BJ (cell line): ENCODE results near the gene TMEM126A. TPM values are rescaled to one million over a fixed set of nuclear protein-coding genes. Genes with fewer than 3 reads are reported as not detected.
"Not testable (repeated sequence)": the region's sequence is repeated elsewhere in the genome, so short reads cannot be mapped to it uniquely, and the experiment has no call there.

Experiments used
- CTCF ChIA-PET: fragments of 350-600 bp; formaldehyde crosslinking; extraction: SDS; loops from one replicate; lab custom pipeline; 2021; ENCODE audit warnings: antibody characterized with exemption, inconsistent platforms; lab: Yijun Ruan, JAX
- POLR2A ChIA-PET: fragments of 300-600 bp; sonication (Branson Sonifier 250); formaldehyde crosslinking; extraction: SDS; loops from one replicate; lab custom pipeline; 2021; ENCODE audit warnings: antibody characterized with exemption; lab: Charles Lee
- DNase-seq: peaks from one replicate; pipeline ENCODE4 v3.0.0-alpha.2; 2011; ENCODE audit warnings: low read depth
- H3K27me3 ChIP-seq: 2 replicates; pipeline ENCODE4 v1.6.0; 2011; ENCODE audit warnings: low read length; ENCODE audit not compliant: control insufficient read depth, insufficient read depth
- H3K36me3 ChIP-seq: 2 replicates; pipeline ENCODE4 v1.5.1; 2011; ENCODE audit warnings: low read length; ENCODE audit not compliant: control insufficient read depth, insufficient read depth
- H3K4me3 ChIP-seq: 2 replicates; pipeline ENCODE4 v1.5.1; 2011; ENCODE audit warnings: low read depth, mild to moderate bottlenecking, control low read depth, low read length
- polyA minus RNA-seq: library from RNA; depleted of rRNA, polyadenylated mRNA; stranded (reverse); fragments of >200 nt; gene quantifications from 2 replicates; pipeline ENCODE4 v1.2.3, GENCODE V29; 2011; rRNA and poly(A)+ RNA removed
- polyA plus RNA-seq: library from polyadenylated mRNA; depleted of rRNA; stranded (reverse); fragments of >200 nt; gene quantifications from 2 replicates; pipeline ENCODE4 v1.2.3, GENCODE V29; 2011; rRNA removed
- TF ChIP-seq, protein P1 (sequence below): IDR thresholded peaks from 2 replicates; pipeline ENCODE4 v1.5.1; 2011; ENCODE audit warnings: low read depth, mild to moderate bottlenecking, control low read depth, inconsistent platforms, low read length, moderate library complexity; ENCODE audit not compliant: insufficient read depth

The TMEM126A gene
- 27.7 and 57.5 TPM in 2 replicates for polyA plus RNA-seq
- polyA minus RNA-seq: 4.6 and 4.7 TPM in 2 replicates

GRCh38 chr11:85647604-85648299 lies at the start of gene TMEM126A:
TMEM126A (plus strand) TSS chr11:85647967; CDS start chr11:85650256, 2,289 bp downstream.
- no peak for DNase-seq
- ChIA-PET CTCF (interaction anchor here (0.5 to 0.9 kb wide), 2 partner anchors 53 to 208 kb away, joined by 3 to 4 read pairs; partner anchors contain the start of gene CCDC83), POLR2A (interaction anchor here (0.6 to 1.2 kb wide), 3 partner anchors 10 to 615 kb away, joined by 3 to 7 read pairs (median 4); partner anchors contain the start of gene TMEM126B)
- Histone ChIP-seq H3K4me3 (peak within 1 kb of the TSS; percentile 86), H3K27me3 (no peaks in the 10 kb centered on the region), H3K36me3 (no peaks in the 10 kb centered on the region)
- TF ChIP-seq, protein P1, sequence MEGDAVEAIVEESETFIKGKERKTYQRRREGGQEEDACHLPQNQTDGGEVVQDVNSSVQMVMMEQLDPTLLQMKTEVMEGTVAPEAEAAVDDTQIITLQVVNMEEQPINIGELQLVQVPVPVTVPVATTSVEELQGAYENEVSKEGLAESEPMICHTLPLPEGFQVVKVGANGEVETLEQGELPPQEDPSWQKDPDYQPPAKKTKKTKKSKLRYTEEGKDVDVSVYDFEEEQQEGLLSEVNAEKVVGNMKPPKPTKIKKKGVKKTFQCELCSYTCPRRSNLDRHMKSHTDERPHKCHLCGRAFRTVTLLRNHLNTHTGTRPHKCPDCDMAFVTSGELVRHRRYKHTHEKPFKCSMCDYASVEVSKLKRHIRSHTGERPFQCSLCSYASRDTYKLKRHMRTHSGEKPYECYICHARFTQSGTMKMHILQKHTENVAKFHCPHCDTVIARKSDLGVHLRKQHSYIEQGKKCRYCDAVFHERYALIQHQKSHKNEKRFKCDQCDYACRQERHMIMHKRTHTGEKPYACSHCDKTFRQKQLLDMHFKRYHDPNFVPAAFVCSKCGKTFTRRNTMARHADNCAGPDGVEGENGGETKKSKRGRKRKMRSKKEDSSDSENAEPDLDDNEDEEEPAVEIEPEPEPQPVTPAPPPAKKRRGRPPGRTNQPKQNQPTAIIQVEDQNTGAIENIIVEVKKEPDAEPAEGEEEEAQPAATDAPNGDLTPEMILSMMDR: no peak

- no peak for DNase-seq
- H3K4me3 ChIP-seq: no peak overlapping the region
- POLR2A ChIA-PET: no interaction called here
- no peaks in the 10 kb centered on the region; the same call in 1 of the 2 replicates for H3K27me3 ChIP-seq
- CTCF ChIA-PET: interaction anchor here (0.6 kb wide), 1 partner anchor 24 kb away, joined by 4 read pairs; no protein-coding TSS in a partner anchor
- H3K36me3 ChIP-seq: no peaks in the 10 kb centered on the region
- TF ChIP-seq, protein P1: no peak
Observed at GRCh38 chr11:85599083-85599482, 48.7 kb upstream of the TMEM126A start.

DNA sequence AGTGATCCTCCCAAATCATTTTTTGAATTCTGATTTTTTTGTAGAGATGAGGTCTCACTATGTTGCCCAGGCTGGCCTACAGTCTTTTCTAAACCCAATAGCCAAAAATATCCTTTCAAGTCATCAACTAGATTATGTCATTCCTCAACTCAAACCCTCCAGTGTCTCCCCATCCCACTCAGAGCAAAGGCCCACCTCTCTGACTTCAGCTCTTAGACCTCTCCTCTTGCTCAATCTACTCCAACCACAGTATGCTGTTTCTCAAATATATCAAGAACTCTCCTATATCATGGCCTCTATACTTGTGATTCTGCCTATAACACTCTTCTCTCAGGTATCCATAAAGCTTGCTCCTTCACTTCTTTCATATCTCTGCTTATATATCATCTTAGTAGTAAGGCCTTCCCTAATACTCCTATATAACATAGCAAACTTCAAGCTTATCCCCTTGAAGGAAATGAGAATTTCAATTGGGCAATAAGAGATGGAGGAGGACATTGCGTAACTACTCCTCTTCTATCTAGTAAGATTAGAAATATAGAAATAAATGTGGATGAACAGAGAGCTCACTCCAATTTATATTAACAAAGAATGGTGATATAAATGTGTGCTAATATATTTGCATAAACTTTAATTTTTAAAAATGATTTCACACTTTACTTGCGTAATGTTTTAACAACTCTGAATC lies 45.1 kb upstream of the TMEM126A start:
- DNase-seq: no peak
- ChIA-PET POLR2A (no interaction called here), CTCF (interaction anchor here (0.6 kb wide), 1 partner anchor 160 kb away, joined by 5 read pairs; no protein-coding TSS in a partner anchor)

GRCh38 chr11:85603220-85603619 lies 44.5 kb upstream of the TMEM126A start:
- Histone ChIP-seq H3K27me3 (no peaks in the 10 kb centered on the region; the same call in 1 of the 2 replicates), H3K36me3 (no peaks in the 10 kb centered on the region), H3K4me3 (no peak overlapping the region)
- ChIA-PET POLR2A (no interaction called here), CTCF (interaction anchor here (0.6 kb wide), 1 partner anchor 160 kb away, joined by 5 read pairs; no protein-coding TSS in a partner anchor)
- TF ChIP-seq, protein P1: no peak
- no peak for DNase-seq

More for the DNA sequence above, 45.1 kb upstream of the TMEM126A start:
- Histone ChIP-seq H3K4me3 (no peak overlapping the region), H3K27me3 (no peaks in the 10 kb centered on the region; the same call in 1 of the 2 replicates), H3K36me3 (no peaks in the 10 kb centered on the region)
- TF ChIP-seq, protein P1: no peak

DNA sequence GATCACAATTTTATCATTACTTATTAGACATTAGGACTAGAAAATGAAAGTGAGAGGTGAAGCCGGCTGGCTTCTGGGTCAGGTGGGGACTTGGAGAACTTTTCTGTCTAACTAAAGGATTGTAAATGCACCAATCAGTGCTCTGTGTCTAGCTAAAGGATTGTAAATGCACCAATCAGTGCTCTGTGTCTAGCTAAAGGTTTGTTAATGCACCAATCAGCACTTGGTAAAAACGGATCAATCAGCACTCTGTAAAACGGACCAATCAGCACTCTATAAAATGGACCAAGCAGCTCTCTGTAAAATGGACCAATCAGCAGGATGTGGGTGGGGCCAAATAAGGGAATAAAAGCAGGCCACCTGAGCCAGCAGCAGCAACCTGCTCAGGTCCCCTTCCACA lies 41.5 kb upstream of the TMEM126A start:
- H3K27me3 ChIP-seq, CTCF ChIA-PET, H3K36me3 ChIP-seq, DNase-seq, H3K4me3 ChIP-seq, POLR2A ChIA-PET: not testable (repeated sequence)

GRCh38 chr11:85608621-85609020 lies 39.1 kb upstream of the TMEM126A start:
- POLR2A ChIA-PET, DNase-seq, H3K36me3 ChIP-seq, H3K27me3 ChIP-seq, H3K4me3 ChIP-seq: not testable (repeated sequence)
- CTCF ChIA-PET: interaction anchor here (1.4 to 1.6 kb wide), 2 partner anchors 9 to 12 kb away, joined by 4 to 5 read pairs; no protein-coding TSS in a partner anchor

- CTCF ChIA-PET: interaction anchor here (0.7 to 1.6 kb wide), 3 partner anchors 9 to 13 kb away, joined by 3 to 5 read pairs (median 4); no protein-coding TSS in a partner anchor
- DNase-seq, POLR2A ChIA-PET, H3K4me3 ChIP-seq, H3K27me3 ChIP-seq, H3K36me3 ChIP-seq: not testable (repeated sequence)
Observed at GRCh38 chr11:85609286-85609685, 38.5 kb upstream of the TMEM126A start.

DNA sequence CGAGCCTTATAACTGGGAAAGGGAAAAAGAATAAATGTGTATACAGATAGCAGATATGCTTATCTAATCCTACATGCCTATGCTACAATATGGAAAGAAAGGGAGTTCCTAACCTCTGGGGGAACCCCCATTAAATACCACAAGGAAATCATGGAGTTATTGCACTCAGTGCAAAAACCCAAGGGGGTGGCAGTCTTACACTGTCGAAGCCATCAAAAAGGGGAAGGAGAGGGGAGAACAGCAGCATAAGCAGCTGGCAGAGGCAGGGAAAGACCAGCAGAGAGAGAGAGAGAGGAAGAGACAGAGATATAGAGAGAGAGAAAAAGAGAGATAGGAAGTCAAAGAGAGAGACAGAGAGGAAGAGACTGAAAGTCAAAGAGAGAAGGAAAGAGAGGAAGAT lies 36.1 kb upstream of the TMEM126A start:
- H3K4me3 ChIP-seq, CTCF ChIA-PET, H3K36me3 ChIP-seq, DNase-seq, POLR2A ChIA-PET, H3K27me3 ChIP-seq: not testable (repeated sequence)
